Stimulated activated CD4-positive, alpha-beta T cell treated with anti-CD3 and anti-CD28 coated beads, TNF-alpha, amount 100 ng/mL, for 24 hours (primary cell): ENCODE results near the gene AUH.

ENCODE experiments used
- DNase-seq, 3 experiments: peaks; one replicate each; pipeline ENCODE4 v3.0.0-alpha.2; 2020; ENCODE audit warnings: low read depth in 3 of 3

Gene AUH

GRCh38 chr9:91166796-91167366 lies 194.8 kb downstream of the AUH start:
- no peak for DNase-seq

GRCh38 chr9:91164724-91165520 lies 196.8 kb downstream of the AUH start:
- DNase-seq = peak in 2 of 3 experiments; percentile 29 to 73
